H1 (cell line): ENCODE data around the gene VWA1.

Experiments
- CEBPB ChIP-seq: IDR thresholded peaks from 2 replicates; pipeline ENCODE4 v1.6.1; 2012; ENCODE audit warnings: low read depth, low read length
- SP1 ChIP-seq: IDR thresholded peaks from 2 replicates; pipeline ENCODE4 v1.6.1; 2011; ENCODE audit warnings: low read depth, low read length
- YY1 ChIP-seq: IDR thresholded peaks from 2 replicates; pipeline ENCODE4 v1.6.1; 2011; ENCODE audit warnings: low read depth, mild to moderate bottlenecking, low read length
- TF ChIP-seq, protein P1 (sequence below), 3 experiments: IDR thresholded peaks; 1 replicate in 2 of 3; 2 replicates in 1 of 3; pipeline versions ENCODE4 v1.5.1 to v1.6.1; 2011; ENCODE audit warnings: low read length in 3 of 3, mild to moderate bottlenecking in 3 of 3, inconsistent platforms in 2 of 3, low read depth in 1 of 3, moderate library complexity in 1 of 3; ENCODE audit not compliant: insufficient read depth in 1 of 3; ENCODE audit errors: control extremely low read depth in 1 of 3
- TF ChIP-seq, protein P2 (sequence below): IDR thresholded peaks from 2 replicates; pipeline ENCODE4 v1.6.1; 2012; ENCODE audit warnings: inconsistent platforms
- TF ChIP-seq, protein P3 (sequence below): fragments of 300-600 bp; sonication (generic); IDR thresholded peaks from 2 replicates; pipeline ENCODE4 v1.7.1; 2012; ENCODE audit warnings: low read length, moderate library complexity, mild to moderate bottlenecking, inconsistent platforms; ENCODE audit not compliant: insufficient replicate concordance

DNA sequence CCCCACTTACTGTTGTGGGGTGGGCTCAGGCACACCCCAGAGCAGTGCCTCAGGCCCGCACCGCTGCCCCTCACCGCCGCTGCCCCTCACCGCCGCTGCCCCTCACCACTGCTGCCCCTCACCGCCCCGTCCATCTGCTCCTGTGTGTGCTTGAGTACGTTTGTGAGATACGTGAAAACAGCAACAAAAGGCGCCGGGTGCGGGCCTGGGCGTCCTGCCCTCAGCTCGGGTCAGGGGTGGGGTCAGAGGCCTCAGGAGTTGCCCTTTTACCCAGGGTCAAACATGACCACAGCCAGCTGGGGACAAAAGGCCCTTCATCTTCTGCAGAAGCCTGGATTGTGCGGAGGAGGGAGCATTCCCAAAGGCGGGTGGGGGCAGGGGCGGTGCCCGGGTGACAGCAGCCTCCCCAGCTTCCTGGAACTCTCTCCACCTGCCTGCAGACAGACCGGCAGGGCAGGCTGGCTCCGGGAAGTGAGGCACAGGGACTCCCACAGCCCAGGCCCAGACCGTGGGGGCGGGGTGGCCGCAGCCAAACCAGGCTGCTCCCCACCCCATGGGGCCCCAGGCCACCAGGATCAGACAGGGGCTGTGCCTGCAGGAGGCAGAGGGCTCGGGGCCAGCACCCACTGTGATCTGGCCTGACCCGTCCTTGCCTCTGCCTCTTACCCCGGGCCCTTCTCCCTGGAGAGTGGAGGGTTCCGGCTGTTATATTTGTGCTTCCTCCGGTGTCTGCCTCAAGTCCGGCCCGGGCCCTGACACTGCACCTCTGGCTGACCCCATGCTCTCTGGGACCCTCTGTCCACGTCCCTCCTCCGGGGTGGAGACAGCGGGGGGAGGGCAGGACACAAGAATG lies 2.3 kb upstream of the VWA1 start:
- TF ChIP-seq, protein P1, sequence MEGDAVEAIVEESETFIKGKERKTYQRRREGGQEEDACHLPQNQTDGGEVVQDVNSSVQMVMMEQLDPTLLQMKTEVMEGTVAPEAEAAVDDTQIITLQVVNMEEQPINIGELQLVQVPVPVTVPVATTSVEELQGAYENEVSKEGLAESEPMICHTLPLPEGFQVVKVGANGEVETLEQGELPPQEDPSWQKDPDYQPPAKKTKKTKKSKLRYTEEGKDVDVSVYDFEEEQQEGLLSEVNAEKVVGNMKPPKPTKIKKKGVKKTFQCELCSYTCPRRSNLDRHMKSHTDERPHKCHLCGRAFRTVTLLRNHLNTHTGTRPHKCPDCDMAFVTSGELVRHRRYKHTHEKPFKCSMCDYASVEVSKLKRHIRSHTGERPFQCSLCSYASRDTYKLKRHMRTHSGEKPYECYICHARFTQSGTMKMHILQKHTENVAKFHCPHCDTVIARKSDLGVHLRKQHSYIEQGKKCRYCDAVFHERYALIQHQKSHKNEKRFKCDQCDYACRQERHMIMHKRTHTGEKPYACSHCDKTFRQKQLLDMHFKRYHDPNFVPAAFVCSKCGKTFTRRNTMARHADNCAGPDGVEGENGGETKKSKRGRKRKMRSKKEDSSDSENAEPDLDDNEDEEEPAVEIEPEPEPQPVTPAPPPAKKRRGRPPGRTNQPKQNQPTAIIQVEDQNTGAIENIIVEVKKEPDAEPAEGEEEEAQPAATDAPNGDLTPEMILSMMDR (IDR thresholded peaks at IDR 0.05; ENCODE audit: control extremely low read depth in 1 of 3, insufficient read depth in 1 of 3, low read depth in 1 of 3, low read length in 3 of 3), result no peak
- TF ChIP-seq, protein P2, sequence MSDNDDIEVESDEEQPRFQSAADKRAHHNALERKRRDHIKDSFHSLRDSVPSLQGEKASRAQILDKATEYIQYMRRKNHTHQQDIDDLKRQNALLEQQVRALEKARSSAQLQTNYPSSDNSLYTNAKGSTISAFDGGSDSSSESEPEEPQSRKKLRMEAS, result peak; percentile 36; the same call in 1 of the 2 replicates
- TF ChIP-seq SP1, result no peak
- TF ChIP-seq, protein P3, sequence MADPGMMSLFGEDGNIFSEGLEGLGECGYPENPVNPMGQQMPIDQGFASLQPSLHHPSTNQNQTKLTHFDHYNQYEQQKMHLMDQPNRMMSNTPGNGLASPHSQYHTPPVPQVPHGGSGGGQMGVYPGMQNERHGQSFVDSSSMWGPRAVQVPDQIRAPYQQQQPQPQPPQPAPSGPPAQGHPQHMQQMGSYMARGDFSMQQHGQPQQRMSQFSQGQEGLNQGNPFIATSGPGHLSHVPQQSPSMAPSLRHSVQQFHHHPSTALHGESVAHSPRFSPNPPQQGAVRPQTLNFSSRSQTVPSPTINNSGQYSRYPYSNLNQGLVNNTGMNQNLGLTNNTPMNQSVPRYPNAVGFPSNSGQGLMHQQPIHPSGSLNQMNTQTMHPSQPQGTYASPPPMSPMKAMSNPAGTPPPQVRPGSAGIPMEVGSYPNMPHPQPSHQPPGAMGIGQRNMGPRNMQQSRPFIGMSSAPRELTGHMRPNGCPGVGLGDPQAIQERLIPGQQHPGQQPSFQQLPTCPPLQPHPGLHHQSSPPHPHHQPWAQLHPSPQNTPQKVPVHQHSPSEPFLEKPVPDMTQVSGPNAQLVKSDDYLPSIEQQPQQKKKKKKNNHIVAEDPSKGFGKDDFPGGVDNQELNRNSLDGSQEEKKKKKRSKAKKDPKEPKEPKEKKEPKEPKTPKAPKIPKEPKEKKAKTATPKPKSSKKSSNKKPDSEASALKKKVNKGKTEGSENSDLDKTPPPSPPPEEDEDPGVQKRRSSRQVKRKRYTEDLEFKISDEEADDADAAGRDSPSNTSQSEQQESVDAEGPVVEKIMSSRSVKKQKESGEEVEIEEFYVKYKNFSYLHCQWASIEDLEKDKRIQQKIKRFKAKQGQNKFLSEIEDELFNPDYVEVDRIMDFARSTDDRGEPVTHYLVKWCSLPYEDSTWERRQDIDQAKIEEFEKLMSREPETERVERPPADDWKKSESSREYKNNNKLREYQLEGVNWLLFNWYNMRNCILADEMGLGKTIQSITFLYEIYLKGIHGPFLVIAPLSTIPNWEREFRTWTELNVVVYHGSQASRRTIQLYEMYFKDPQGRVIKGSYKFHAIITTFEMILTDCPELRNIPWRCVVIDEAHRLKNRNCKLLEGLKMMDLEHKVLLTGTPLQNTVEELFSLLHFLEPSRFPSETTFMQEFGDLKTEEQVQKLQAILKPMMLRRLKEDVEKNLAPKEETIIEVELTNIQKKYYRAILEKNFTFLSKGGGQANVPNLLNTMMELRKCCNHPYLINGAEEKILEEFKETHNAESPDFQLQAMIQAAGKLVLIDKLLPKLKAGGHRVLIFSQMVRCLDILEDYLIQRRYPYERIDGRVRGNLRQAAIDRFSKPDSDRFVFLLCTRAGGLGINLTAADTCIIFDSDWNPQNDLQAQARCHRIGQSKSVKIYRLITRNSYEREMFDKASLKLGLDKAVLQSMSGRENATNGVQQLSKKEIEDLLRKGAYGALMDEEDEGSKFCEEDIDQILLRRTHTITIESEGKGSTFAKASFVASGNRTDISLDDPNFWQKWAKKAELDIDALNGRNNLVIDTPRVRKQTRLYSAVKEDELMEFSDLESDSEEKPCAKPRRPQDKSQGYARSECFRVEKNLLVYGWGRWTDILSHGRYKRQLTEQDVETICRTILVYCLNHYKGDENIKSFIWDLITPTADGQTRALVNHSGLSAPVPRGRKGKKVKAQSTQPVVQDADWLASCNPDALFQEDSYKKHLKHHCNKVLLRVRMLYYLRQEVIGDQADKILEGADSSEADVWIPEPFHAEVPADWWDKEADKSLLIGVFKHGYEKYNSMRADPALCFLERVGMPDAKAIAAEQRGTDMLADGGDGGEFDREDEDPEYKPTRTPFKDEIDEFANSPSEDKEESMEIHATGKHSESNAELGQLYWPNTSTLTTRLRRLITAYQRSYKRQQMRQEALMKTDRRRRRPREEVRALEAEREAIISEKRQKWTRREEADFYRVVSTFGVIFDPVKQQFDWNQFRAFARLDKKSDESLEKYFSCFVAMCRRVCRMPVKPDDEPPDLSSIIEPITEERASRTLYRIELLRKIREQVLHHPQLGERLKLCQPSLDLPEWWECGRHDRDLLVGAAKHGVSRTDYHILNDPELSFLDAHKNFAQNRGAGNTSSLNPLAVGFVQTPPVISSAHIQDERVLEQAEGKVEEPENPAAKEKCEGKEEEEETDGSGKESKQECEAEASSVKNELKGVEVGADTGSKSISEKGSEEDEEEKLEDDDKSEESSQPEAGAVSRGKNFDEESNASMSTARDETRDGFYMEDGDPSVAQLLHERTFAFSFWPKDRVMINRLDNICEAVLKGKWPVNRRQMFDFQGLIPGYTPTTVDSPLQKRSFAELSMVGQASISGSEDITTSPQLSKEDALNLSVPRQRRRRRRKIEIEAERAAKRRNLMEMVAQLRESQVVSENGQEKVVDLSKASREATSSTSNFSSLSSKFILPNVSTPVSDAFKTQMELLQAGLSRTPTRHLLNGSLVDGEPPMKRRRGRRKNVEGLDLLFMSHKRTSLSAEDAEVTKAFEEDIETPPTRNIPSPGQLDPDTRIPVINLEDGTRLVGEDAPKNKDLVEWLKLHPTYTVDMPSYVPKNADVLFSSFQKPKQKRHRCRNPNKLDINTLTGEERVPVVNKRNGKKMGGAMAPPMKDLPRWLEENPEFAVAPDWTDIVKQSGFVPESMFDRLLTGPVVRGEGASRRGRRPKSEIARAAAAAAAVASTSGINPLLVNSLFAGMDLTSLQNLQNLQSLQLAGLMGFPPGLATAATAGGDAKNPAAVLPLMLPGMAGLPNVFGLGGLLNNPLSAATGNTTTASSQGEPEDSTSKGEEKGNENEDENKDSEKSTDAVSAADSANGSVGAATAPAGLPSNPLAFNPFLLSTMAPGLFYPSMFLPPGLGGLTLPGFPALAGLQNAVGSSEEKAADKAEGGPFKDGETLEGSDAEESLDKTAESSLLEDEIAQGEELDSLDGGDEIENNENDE, result no peak
- no peak for TF ChIP-seq YY1
- TF ChIP-seq CEBPB, result no peak
